HepG2 (cell line): Measurements from ENCODE around the gene UBE2E1. TPM values are rescaled to one million over a fixed set of nuclear protein-coding genes. Genes with fewer than 3 reads are reported as not detected.

Source experiments
- AHDC1 ChIP-seq: sonication (generic); formaldehyde crosslinking; IDR thresholded peaks from 2 replicates; pipeline ENCODE4 v1.5.1; 2020; ENCODE audit warnings: mild to moderate bottlenecking, missing genetic modification reagents, borderline replicate concordance
- BCL6 ChIP-seq: IDR thresholded peaks from 2 replicates; pipeline ENCODE4 v1.6.1; 2016; ENCODE audit warnings: missing genetic modification reagents, missing compliant biosample characterization
- CC2D1A ChIP-seq: sonication (generic); formaldehyde crosslinking; IDR thresholded peaks from 2 replicates; pipeline ENCODE4 v1.8.1; 2023; ENCODE audit warnings: mild to moderate bottlenecking, missing genetic modification reagents
- FLYWCH1 ChIP-seq: sonication (generic); formaldehyde crosslinking; IDR thresholded peaks from 2 replicates; pipeline ENCODE4 v1.8.1; 2023; ENCODE audit warnings: mild to moderate bottlenecking, missing genetic modification reagents
- FOXO1 ChIP-seq: sonication (generic); formaldehyde crosslinking; IDR thresholded peaks from 2 replicates; pipeline ENCODE4 v1.4.0; 2020; ENCODE audit warnings: missing genetic modification reagents
- GTF3A ChIP-seq: sonication (generic); formaldehyde crosslinking; conservative IDR thresholded peaks from 2 replicates; pipeline ENCODE4 v1.4.0; 2020; ENCODE audit warnings: mild to moderate bottlenecking, missing genetic modification reagents
- HMG20B ChIP-seq: conservative IDR thresholded peaks from 2 replicates; pipeline ENCODE4 v1.6.1; 2016; ENCODE audit warnings: missing genetic modification reagents, missing compliant biosample characterization
- IKZF1 ChIP-seq: fragments of 450-650 bp; IDR thresholded peaks from 2 replicates; pipeline ENCODE4 v1.7.1; 2016
- LBX2 ChIP-seq: sonication (generic); formaldehyde crosslinking; IDR thresholded peaks from 2 replicates; pipeline ENCODE4 v1.5.0; 2020; ENCODE audit warnings: missing genetic modification reagents, mild to moderate bottlenecking, borderline replicate concordance
- NPAS2 ChIP-seq: sonication (generic); formaldehyde crosslinking; IDR thresholded peaks from 2 replicates; pipeline ENCODE4 v1.8.0; 2022; ENCODE audit warnings: mild to moderate bottlenecking, missing genetic modification reagents, borderline replicate concordance
- REXO4 ChIP-seq: sonication (generic); formaldehyde crosslinking; IDR thresholded peaks from 2 replicates; pipeline ENCODE4 v1.8.0; 2022; ENCODE audit warnings: missing genetic modification reagents, mild to moderate bottlenecking, borderline replicate concordance
- TEF ChIP-seq: sonication (generic); formaldehyde crosslinking; IDR thresholded peaks from 2 replicates; pipeline ENCODE4 v1.5.0; 2020; ENCODE audit warnings: missing genetic modification reagents
- THAP7 ChIP-seq: sonication (generic); formaldehyde crosslinking; IDR thresholded peaks from 2 replicates; pipeline ENCODE4 v1.8.1; 2023; ENCODE audit warnings: mild to moderate bottlenecking, missing genetic modification reagents
- THYN1 ChIP-seq: sonication (generic); formaldehyde crosslinking; IDR thresholded peaks from 2 replicates; pipeline ENCODE4 v1.8.1; 2023; ENCODE audit warnings: low read depth, mild to moderate bottlenecking, moderate library complexity, missing genetic modification reagents, borderline replicate concordance
- ZNF282 ChIP-seq: fragments of 450-650 bp; IDR thresholded peaks from 2 replicates; pipeline ENCODE4 v1.6.1; 2018; ENCODE audit not compliant: partially characterized antibody
- ZNF614 ChIP-seq: IDR thresholded peaks from 2 replicates; pipeline ENCODE4 v1.6.1; 2018; ENCODE audit warnings: missing biosample characterization, missing genetic modification reagents, inconsistent platforms, borderline replicate concordance
- ZNF737 ChIP-seq: sonication (generic); formaldehyde crosslinking; IDR thresholded peaks from 2 replicates; pipeline ENCODE4 v1.5.0; 2020; ENCODE audit warnings: missing genetic modification reagents, mild to moderate bottlenecking, borderline replicate concordance
- ZNF878 ChIP-seq: sonication (generic); formaldehyde crosslinking; IDR thresholded peaks from 2 replicates; pipeline ENCODE4 v1.8.1; 2023; ENCODE audit warnings: mild to moderate bottlenecking, missing genetic modification reagents, moderate library complexity
- ZSCAN22 ChIP-seq: sonication (generic); formaldehyde crosslinking; IDR thresholded peaks from 2 replicates; pipeline ENCODE4 v1.4.0; 2020; ENCODE audit warnings: mild to moderate bottlenecking, missing genetic modification reagents
- polyA plus RNA-seq, 8 experiments: library from polyadenylated mRNA; depleted of rRNA in 3 of 8; stranded (reverse) in 7 of 8; unstranded in 1 of 8; fragments of >200 nt; fragmentation: Illumina TruSeq in 4 of 8; extraction: Trizol in 4 of 8; gene quantifications; 2 replicates each; pipeline versions ENCODE4 v1.2.1 to v1.2.3, GENCODE V29; 2011 to 2016; ENCODE audit warnings: low read depth in 4 of 8, missing spikeins in 1 of 8, mixed read lengths in 1 of 8; ENCODE audit not compliant: insufficient read depth in 1 of 8
- total RNA-seq, 5 experiments: library from RNA; depleted of rRNA; stranded (reverse); fragments of >200 nt; fragmentation: Illumina TruSeq; extraction: Trizol; gene quantifications; 2 replicates each; pipeline ENCODE4 v1.2.3, GENCODE V29; 2016; ENCODE audit warnings: low read depth in 1 of 5

The UBE2E1 gene
- total and polyA plus RNA-seq, 2 of the 13 experiments (the other 11 are each of a cell fraction or from before 2014, with no cell fraction given) = 55.4 to 61.8 TPM

- peak; percentile 40 for TF ChIP-seq BCL6
- no peak; the same call in 1 of the 2 replicates for TF ChIP-seq LBX2 (CRISPR knock-in tag)
- no peak for TF ChIP-seq GTF3A
- peak; percentile 31; the same call in 1 of the 2 replicates for TF ChIP-seq FLYWCH1 (CRISPR knock-in tag)
- no peak; the same call in none of the 2 replicates for TF ChIP-seq FOXO1 (CRISPR knock-in tag)
- no peak for TF ChIP-seq ZNF282
- 0 out of 2 replicates have a peak, but pooled peaks have one; percentile 46 for TF ChIP-seq AHDC1 (CRISPR knock-in tag)
- no peak for TF ChIP-seq ZNF878 (CRISPR knock-in tag)
- no peak; the same call in 1 of the 2 replicates for TF ChIP-seq REXO4 (CRISPR knock-in tag)
- no peak for TF ChIP-seq NPAS2 (CRISPR knock-in tag)
- TF ChIP-seq ZSCAN22 (CRISPR knock-in tag) = no peak
- 0 out of 2 replicates have a peak, but pooled peaks have one; percentile 59 for TF ChIP-seq THAP7
- TF ChIP-seq ZNF614 (CRISPR knock-in tag) = peak; percentile 85
- no peak; the same call in 1 of the 2 replicates for TF ChIP-seq TEF (CRISPR knock-in tag)
- TF ChIP-seq ZNF737 = peak; percentile 85; the same call in 1 of the 2 replicates
- peak; percentile 67; the same call in 1 of the 2 replicates for TF ChIP-seq HMG20B (CRISPR knock-in tag)
- no peak for TF ChIP-seq IKZF1
- TF ChIP-seq CC2D1A (CRISPR knock-in tag) = peak; percentile 88; the same call in 1 of the 2 replicates
- TF ChIP-seq THYN1 (CRISPR knock-in tag) = no peak
These were observed 111.3 kb downstream of the UBE2E1 start, which contains the start of the genes NKIRAS1 and RPL15 (continued) for GRCh38 chr3:23916886-23917678.
